GM12878 (cell line): ENCODE data around the gene CTH. TPM values are rescaled to one million over a fixed set of nuclear protein-coding genes. Genes with fewer than 3 reads are reported as not detected.
"Not testable (repeated sequence)": the region's sequence is repeated elsewhere in the genome, so short reads cannot be mapped to it uniquely, and the experiment has no call there.

Experiments
- ATAC-seq: fragments of 200-7000 bp; cut with Tn5 transposase; 3 replicates; pipeline ENCODE4 v1.9.1; 2020; ENCODE audit warnings: mild to moderate bottlenecking, moderate library complexity
- BruUV-seq: library from RNA; stranded (reverse); fragments of 400-500 nt; replicated peaks from 2 replicates; lab custom pipeline; 2021; lab: Mats Ljungman, UMichigan
- CTCF ChIA-PET: fragments of 300-600 bp; sonication (Branson Sonifier 250); formaldehyde crosslinking; extraction: SDS; loops from one replicate; lab custom pipeline; 2021; ENCODE audit warnings: inconsistent platforms; lab: Yijun Ruan, JAX
- POLR2A ChIA-PET: fragments of 350-600 bp; formaldehyde crosslinking; extraction: SDS; loops from one replicate; lab custom pipeline; 2021; ENCODE audit warnings: inconsistent platforms; lab: Charles Lee
- RAD21 ChIA-PET: fragments of 300-600 bp; sonication (Branson Sonifier 250); formaldehyde crosslinking; loops from one replicate; lab custom pipeline; 2023; ENCODE audit warnings: antibody characterized with exemption; ENCODE audit not compliant: unreplicated experiment; lab: Charles Lee
- SMC1A ChIA-PET: fragments of 300-600 bp; sonication (Branson Sonifier 250); formaldehyde crosslinking; loops from one replicate; lab custom pipeline; 2023; ENCODE audit not compliant: unreplicated experiment, uncharacterized antibody; lab: Charles Lee
- DNase-seq: peaks from one replicate; pipeline ENCODE4 v3.0.0-alpha.2; 2011; ENCODE audit warnings: low read depth, low spot score
- FAIRE-seq: peaks from 3 replicates; lab custom pipeline; 2011; peaks lifted over from hg19 to GRCh38; lab: Jason Lieb, UNC
- H2AFZ ChIP-seq: 2 replicates; pipeline ENCODE4 v1.6.0; 2011; ENCODE audit warnings: low read depth, low read length, control low read depth; ENCODE audit not compliant: control insufficient read depth
- H3K27ac ChIP-seq: 2 replicates; pipeline ENCODE4 v1.5.1; 2011; ENCODE audit warnings: control low read depth; ENCODE audit not compliant: control insufficient read depth, insufficient read depth
- H3K27me3 ChIP-seq, 2 experiments: replicated peaks in 1 of 2; 2 replicates each; pipeline versions ENCODE4 v1.6.0 to v1.6.1; 2011; ENCODE audit warnings: low read length in 1 of 2; ENCODE audit not compliant: control insufficient read depth in 2 of 2, insufficient read depth in 2 of 2
- H3K36me3 ChIP-seq, 2 experiments: 2 replicates each; pipeline ENCODE4 v1.5.1; 2011; ENCODE audit warnings: low read length in 1 of 2; ENCODE audit not compliant: control insufficient read depth in 2 of 2, insufficient read depth in 2 of 2
- H3K4me1 ChIP-seq: 2 replicates; pipeline ENCODE4 v1.6.1; 2011; ENCODE audit warnings: mild to moderate bottlenecking, low read length, moderate library complexity, mixed read lengths; ENCODE audit not compliant: control insufficient read depth, insufficient read depth
- H3K4me2 ChIP-seq: 2 replicates; pipeline ENCODE4 v1.6.0; 2011; ENCODE audit warnings: control low read depth; ENCODE audit not compliant: control insufficient read depth, insufficient read depth
- H3K4me3 ChIP-seq: fragments of 200-600 bp; sonication (generic); 2 replicates; pipeline ENCODE4 v1.5.1; 2016
- H3K79me2 ChIP-seq: 2 replicates; pipeline ENCODE4 v1.6.0; 2011; ENCODE audit warnings: low read length; ENCODE audit not compliant: control insufficient read depth, insufficient read depth
- H3K9ac ChIP-seq: 2 replicates; pipeline ENCODE4 v1.8.0; 2011; ENCODE audit warnings: low read length, control low read depth, mixed read lengths; ENCODE audit not compliant: control insufficient read depth, insufficient read depth
- H3K9me3 ChIP-seq: replicated peaks from 3 replicates; pipeline ENCODE4 v1.5.1; 2011; ENCODE audit warnings: mild to moderate bottlenecking, low read length; ENCODE audit not compliant: control insufficient read depth, insufficient read depth
- H4K20me1 ChIP-seq: 2 replicates; pipeline ENCODE4 v1.6.0; 2011; ENCODE audit not compliant: control insufficient read depth, insufficient read depth
- ATF7 ChIP-seq: fragments of 450-650 bp; IDR thresholded peaks from 2 replicates; pipeline ENCODE4 v1.6.1; 2016; ENCODE audit warnings: low read depth, mild to moderate bottlenecking
- NR2C2 ChIP-seq: IDR thresholded peaks from 2 replicates; pipeline ENCODE4 v1.6.1; 2011; ENCODE audit warnings: borderline replicate concordance, low read depth; ENCODE audit not compliant: control insufficient read depth, insufficient read length
- RAD51 ChIP-seq: fragments of 450-650 bp; IDR thresholded peaks from 2 replicates; pipeline ENCODE4 v1.6.1; 2016; ENCODE audit warnings: moderate library complexity, mild to moderate bottlenecking, inconsistent platforms
- RFX5 ChIP-seq: IDR thresholded peaks from 2 replicates; pipeline ENCODE4 v1.6.1; 2011; ENCODE audit warnings: low read depth, low read length, improper control_type of control experiment
- SMAD5 ChIP-seq: IDR thresholded peaks from 2 replicates; pipeline ENCODE4 v1.6.1; 2016; ENCODE audit warnings: antibody characterized with exemption, low read depth
- SP1 ChIP-seq: IDR thresholded peaks from one replicate; pipeline ENCODE4 v1.6.1; 2011; ENCODE audit warnings: low read depth, low read length
- STAT3 ChIP-seq: IDR thresholded peaks from 2 replicates; pipeline ENCODE4 v1.6.1; 2011; ENCODE audit warnings: low read depth, low read length, improper control_type of control experiment
- WGBS: methylation state at CpG from one replicate; pipeline ENCODE4 v1.1.6; 2016; ENCODE audit warnings: low lambda C conversion rate; ENCODE audit not compliant: insufficient replicate concordance, insufficient coverage; ENCODE audit errors: missing lambda C conversion rate; 5-methylcytosine and 5-hydroxymethylcytosine counted together
- in situ Hi-C: fragments of 300-500 bp; cut with MboI; formaldehyde crosslinking; loops from 9 replicates; pipeline ENCODE4 v1.14.3; 2018; ENCODE audit warnings: mixed read lengths
- intact Hi-C: fragments of 100-400 bp; cut with micrococcal nuclease; formaldehyde crosslinking; loops from one replicate; pipeline ENCODE4 v1.14.2; 2022; ENCODE audit not compliant: unreplicated experiment
- polyA plus RNA-seq, 11 experiments: library from polyadenylated mRNA; depleted of rRNA in 4 of 11; unstranded in 6 of 11; stranded (reverse) in 5 of 11; fragments of >200 nt; fragmentation: Nextera tagmentation in 4 of 11; fragmentation: Illumina TruSeq in 1 of 11; extraction: Ambion mirVana in 4 of 11; extraction: Trizol in 1 of 11; gene quantifications; 1 replicate in 1 of 11; 2 replicates in 10 of 11; pipeline versions ENCODE4 v1.2.1 to v1.2.3, GENCODE V29; 2011 to 2016; ENCODE audit warnings: inconsistent platforms in 2 of 11, missing spikeins in 2 of 11, low read depth in 1 of 11
- total RNA-seq, 4 experiments: library from RNA; depleted of rRNA in 3 of 4; stranded (reverse); fragments of >200 nt in 3 of 4; fragmentation: Illumina TruSeq in 1 of 4; extraction: Trizol in 1 of 4; gene quantifications; 2 replicates each; pipeline versions ENCODE4 v1.2.1 to v1.2.3, GENCODE V29; 2013 to 2021
- TF ChIP-seq, protein P1 (sequence below): IDR thresholded peaks from 2 replicates; pipeline ENCODE4 v1.6.1; 2011; ENCODE audit warnings: mild to moderate bottlenecking, low read depth, low read length, moderate library complexity; ENCODE audit not compliant: insufficient replicate concordance

The CTH gene
- total and polyA plus RNA-seq, 10 of the 15 experiments (the other 5 are each of a cell fraction or from before 2014, with no cell fraction given): 6.3 to 17.5 (median 10.4) TPM

- H3K4me2 ChIP-seq: no peak overlapping the region
- in situ Hi-C loops: no loop called here
- H3K27ac ChIP-seq: no peak overlapping the region
- ATAC-seq: no peak
- H2AFZ ChIP-seq: no peak overlapping the region
- no peaks in the 10 kb centered on the region for H3K36me3 ChIP-seq
- intact Hi-C loops: no loop called here
- DNase-seq: no peak
- CTCF ChIA-PET: no interaction called here
- POLR2A ChIA-PET: no interaction called here
- RAD21 ChIA-PET: no interaction called here
- no peaks in the 10 kb centered on the region for H3K9me3 ChIP-seq
- no TSS peak for BruUV-seq
- FAIRE-seq: no peak
- H3K4me1 ChIP-seq: no peaks in the 10 kb centered on the region
- SMC1A ChIA-PET: no interaction called here
- no peaks in the 10 kb centered on the region for H3K27me3 ChIP-seq
- H3K9ac ChIP-seq: no peak overlapping the region
- no peak overlapping the region for H3K4me3 ChIP-seq
- no peaks in the 10 kb centered on the region for H4K20me1 ChIP-seq
- 50% methylated on average over 5 of the region's 5 CpGs for WGBS
- no peaks in the 10 kb centered on the region for H3K79me2 ChIP-seq
- TF ChIP-seq, protein P1, sequence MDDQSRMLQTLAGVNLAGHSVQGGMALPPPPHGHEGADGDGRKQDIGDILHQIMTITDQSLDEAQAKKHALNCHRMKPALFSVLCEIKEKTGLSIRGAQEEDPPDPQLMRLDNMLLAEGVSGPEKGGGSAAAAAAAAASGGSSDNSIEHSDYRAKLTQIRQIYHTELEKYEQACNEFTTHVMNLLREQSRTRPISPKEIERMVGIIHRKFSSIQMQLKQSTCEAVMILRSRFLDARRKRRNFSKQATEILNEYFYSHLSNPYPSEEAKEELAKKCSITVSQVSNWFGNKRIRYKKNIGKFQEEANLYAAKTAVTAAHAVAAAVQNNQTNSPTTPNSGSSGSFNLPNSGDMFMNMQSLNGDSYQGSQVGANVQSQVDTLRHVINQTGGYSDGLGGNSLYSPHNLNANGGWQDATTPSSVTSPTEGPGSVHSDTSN: no peak
- TF ChIP-seq RFX5: no peak
- TF ChIP-seq ATF7: no peak
- TF ChIP-seq STAT3: no peak
- TF ChIP-seq RAD51: no peak
- no peak for TF ChIP-seq SP1
- TF ChIP-seq SMAD5: no peak
- TF ChIP-seq NR2C2: no peak
Measured at GRCh38 chr1:70468180-70468579, 57.1 kb downstream of the CTH start.

- H3K27ac ChIP-seq, DNase-seq, SMC1A ChIA-PET, POLR2A ChIA-PET, H2AFZ ChIP-seq, BruUV-seq, ATAC-seq, H3K4me1 ChIP-seq, RAD21 ChIA-PET, H4K20me1 ChIP-seq, FAIRE-seq, intact Hi-C loops, H3K36me3 ChIP-seq, H3K79me2 ChIP-seq, H3K4me3 ChIP-seq, H3K9me3 ChIP-seq, H3K4me2 ChIP-seq, H3K9ac ChIP-seq, H3K27me3 ChIP-seq, in situ Hi-C loops: not testable (repeated sequence)
- CTCF ChIA-PET: interaction anchor here (0.9 kb wide), 1 partner anchor 27 kb away, joined by 3 read pairs; no protein-coding TSS in a partner anchor
- 73% methylated on average over 2 of the region's 2 CpGs for WGBS
Measured at GRCh38 chr1:70469184-70469583, 58.1 kb downstream of the CTH start.
